Measurements from ENCODE around the gene VAMP1. TPM values are rescaled to one million over a fixed set of nuclear protein-coding genes. Genes with fewer than 3 reads are reported as not detected.
"Not testable (repeated sequence)": the region's sequence is repeated elsewhere in the genome, so short reads cannot be mapped to it uniquely, and the experiment has no call there.

The VAMP1 gene
- 10 to 100 TPM in 5 of 6 experiments, 1 to 10 TPM in 1; 8.6 to 13.0 (median 10.8) TPM for total RNA-seq (2021; fragmentation: NEBNext Ultra II Directional; extraction: Animal tissue kit (Norgen Biotek cat#: 25700))
- long read RNA-seq, partial matches to known transcripts, result 0 of 6 reads
- long read RNA-seq, other reads (novel, unspliced or antisense), result 2 of 6 reads

DNA sequence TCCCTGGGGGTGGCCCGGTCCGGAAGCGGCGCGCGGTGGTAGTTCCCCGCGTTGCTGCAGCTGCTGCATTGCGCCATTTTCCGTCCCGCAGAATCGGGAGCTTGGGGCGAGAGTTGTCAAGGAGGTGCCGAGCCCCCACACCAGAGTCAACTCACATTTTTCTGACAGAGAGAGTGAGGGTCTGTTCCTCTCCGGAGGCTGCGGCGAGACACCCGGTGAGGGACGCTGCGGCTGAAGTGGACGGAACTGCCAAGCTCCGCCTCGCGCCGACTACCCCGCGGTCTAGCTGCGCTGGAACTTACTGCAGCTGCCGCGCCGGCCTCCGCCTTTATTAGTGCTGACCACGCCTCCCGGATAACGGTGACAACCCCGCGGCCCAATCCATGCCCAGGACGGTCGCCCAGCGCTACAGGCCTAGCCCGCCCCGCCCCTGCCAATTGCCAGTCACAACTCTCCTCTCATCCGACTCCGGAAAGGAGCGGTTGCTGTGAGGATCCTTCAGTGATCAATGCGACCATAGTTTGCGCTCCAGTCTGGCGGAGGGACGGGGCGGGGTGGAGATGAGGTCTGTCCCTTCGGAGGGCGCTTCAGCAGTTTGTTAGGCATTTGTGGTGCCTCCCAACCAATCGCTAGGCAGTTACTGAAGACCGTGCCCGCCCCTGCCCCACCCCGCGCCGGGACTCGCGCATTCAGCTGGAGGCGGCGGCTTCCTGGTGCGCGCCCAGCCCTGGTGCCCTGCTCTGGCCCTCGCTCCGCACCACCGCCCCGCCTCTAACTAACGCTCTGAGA, at the start of gene VAMP1:
TSS of gene VAMP1 (minus strand) at position 303 of the 789 bp plus-strand sequence. CDS start at position 157, 146 bp downstream.
- Mint-ChIP-seq H3K9me3 (no peaks in the 10 kb centered on the region), H3K36me3 (ENCODE audit: low read depth) (peaks cover 11% of the 10 kb centered on the region; the same call in 1 of the 2 replicates), H3K4me3 (peak within 1 kb of the TSS; percentile 92), H3K4me1 (ENCODE audit: low read depth) (peaks cover 49% of the 10 kb centered on the region), H3K27me3 (ENCODE audit: insufficient read depth) (peaks cover 6% of the 10 kb centered on the region), H3K27ac (peak within 1 kb of the TSS; percentile 95)
- peak; percentile 97 for DNase-seq
- TF ChIP-seq, protein P1, sequence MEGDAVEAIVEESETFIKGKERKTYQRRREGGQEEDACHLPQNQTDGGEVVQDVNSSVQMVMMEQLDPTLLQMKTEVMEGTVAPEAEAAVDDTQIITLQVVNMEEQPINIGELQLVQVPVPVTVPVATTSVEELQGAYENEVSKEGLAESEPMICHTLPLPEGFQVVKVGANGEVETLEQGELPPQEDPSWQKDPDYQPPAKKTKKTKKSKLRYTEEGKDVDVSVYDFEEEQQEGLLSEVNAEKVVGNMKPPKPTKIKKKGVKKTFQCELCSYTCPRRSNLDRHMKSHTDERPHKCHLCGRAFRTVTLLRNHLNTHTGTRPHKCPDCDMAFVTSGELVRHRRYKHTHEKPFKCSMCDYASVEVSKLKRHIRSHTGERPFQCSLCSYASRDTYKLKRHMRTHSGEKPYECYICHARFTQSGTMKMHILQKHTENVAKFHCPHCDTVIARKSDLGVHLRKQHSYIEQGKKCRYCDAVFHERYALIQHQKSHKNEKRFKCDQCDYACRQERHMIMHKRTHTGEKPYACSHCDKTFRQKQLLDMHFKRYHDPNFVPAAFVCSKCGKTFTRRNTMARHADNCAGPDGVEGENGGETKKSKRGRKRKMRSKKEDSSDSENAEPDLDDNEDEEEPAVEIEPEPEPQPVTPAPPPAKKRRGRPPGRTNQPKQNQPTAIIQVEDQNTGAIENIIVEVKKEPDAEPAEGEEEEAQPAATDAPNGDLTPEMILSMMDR (IDR thresholded peaks at IDR 0.05), result peak; percentile 9; the same call in 1 of the 2 replicates

DNA sequence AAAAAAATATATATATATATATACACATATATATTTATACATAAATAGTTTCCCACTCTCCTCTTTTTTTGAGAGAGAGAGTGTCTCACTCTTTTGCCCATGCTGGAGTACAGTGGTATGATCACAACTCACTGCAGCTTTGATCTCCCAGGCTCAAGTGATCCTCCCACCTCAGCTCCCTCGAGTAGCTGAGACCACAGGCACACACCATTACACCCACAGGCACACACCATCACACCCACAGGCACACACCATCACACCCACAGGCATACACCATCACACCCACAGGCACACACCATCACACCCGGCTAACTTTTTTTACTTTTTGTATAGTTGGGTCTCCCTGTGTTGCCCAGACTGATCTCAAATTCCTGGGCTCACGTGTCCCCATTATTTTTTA, 49.7 kb upstream of the VAMP1 start:
- TF ChIP-seq, protein P1 (IDR thresholded peaks at IDR 0.05), result no peak
- H3K4me3 Mint-ChIP-seq, result no peak overlapping the region
- H3K4me1 Mint-ChIP-seq (ENCODE audit: low read depth), result no peaks in the 10 kb centered on the region
- H3K27ac Mint-ChIP-seq, result no peak overlapping the region
- no peaks in the 10 kb centered on the region; the same call in 1 of the 2 replicates for H3K27me3 Mint-ChIP-seq (ENCODE audit: insufficient read depth)
- no peaks in the 10 kb centered on the region for H3K9me3 Mint-ChIP-seq
- no peak for DNase-seq
- peaks cover 31% of the 10 kb centered on the region for H3K36me3 Mint-ChIP-seq (ENCODE audit: low read depth)

DNA sequence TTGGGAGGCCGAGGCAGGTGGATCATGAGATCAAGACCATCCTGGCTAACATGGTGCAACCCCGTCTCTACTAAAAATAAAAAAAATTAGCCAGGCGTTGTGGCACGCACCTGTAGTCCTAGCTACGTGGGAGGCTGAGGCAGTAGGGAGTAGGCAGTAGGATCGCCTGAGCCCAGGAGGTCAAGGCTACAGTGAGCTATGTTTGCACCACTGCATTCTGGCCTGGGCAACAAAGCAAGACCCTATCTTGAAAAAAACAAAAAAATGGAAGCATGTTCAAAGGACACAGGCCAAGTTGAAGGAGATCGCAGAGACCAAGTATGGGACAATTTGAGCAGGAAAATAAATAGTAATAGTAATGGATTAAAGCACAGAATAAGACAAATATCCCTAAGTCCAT, 37.6 kb upstream of the VAMP1 start:
- H3K36me3 Mint-ChIP-seq (ENCODE audit: low read depth), result peaks cover 43% of the 10 kb centered on the region
- H3K27ac Mint-ChIP-seq, result peak overlapping the region; percentile 85; the same call in 1 of the 2 replicates
- TF ChIP-seq, protein P1 (IDR thresholded peaks at IDR 0.05), result no peak
- H3K4me3 Mint-ChIP-seq, result no peak overlapping the region
- H3K27me3 Mint-ChIP-seq (ENCODE audit: insufficient read depth), result peaks cover 3% of the 10 kb centered on the region; the same call in 1 of the 2 replicates
- H3K4me1 Mint-ChIP-seq (ENCODE audit: low read depth), result peaks cover 9% of the 10 kb centered on the region
- H3K9me3 Mint-ChIP-seq, result no peaks in the 10 kb centered on the region
- DNase-seq, result no peak

- H3K4me3 Mint-ChIP-seq, result no peak overlapping the region
- TF ChIP-seq, protein P1 (IDR thresholded peaks at IDR 0.05), result no peak
- peak overlapping the region; percentile 85 for H3K27ac Mint-ChIP-seq
- DNase-seq, result no peak
- H3K36me3 Mint-ChIP-seq (ENCODE audit: low read depth), result peaks cover 35% of the 10 kb centered on the region
- H3K4me1 Mint-ChIP-seq (ENCODE audit: low read depth), result peaks cover 9% of the 10 kb centered on the region
- H3K27me3 Mint-ChIP-seq (ENCODE audit: insufficient read depth), result peaks cover 3% of the 10 kb centered on the region; the same call in 1 of the 2 replicates
- H3K9me3 Mint-ChIP-seq, result no peaks in the 10 kb centered on the region
Observed at GRCh38 chr12:6507102-6507998, 36.9 kb upstream of the VAMP1 start.

DNA sequence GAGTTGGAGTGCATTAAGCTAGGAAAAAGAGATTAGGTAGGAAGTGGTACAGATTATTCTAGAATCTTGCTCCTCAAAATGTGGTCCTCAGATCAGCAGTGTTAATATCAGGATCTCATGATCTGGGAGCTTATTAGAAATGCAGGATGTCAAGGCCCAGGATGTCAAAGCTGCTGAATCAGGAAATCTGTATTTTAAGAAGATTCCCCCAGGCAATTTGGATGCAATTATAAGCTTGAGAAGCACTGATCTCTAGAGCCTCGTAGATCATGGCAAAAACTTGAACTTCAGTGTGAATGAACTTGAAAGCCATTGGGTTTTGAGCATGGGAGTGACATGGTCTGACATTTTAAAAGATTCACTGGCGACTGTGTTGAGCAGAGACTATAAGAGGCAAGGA, 30.0 kb upstream of the VAMP1 start:
- Mint-ChIP-seq H3K36me3 (ENCODE audit: low read depth) (peaks cover 8% of the 10 kb centered on the region; the same call in 1 of the 2 replicates), H3K27me3 (ENCODE audit: insufficient read depth) (no peaks in the 10 kb centered on the region), H3K9me3 (no peaks in the 10 kb centered on the region), H3K27ac (no peak overlapping the region; the same call in 1 of the 2 replicates), H3K4me3 (no peak overlapping the region), H3K4me1 (ENCODE audit: low read depth) (peaks cover 3% of the 10 kb centered on the region)
- TF ChIP-seq, protein P1 (IDR thresholded peaks at IDR 0.05), result no peak
- DNase-seq, result no peak

DNA sequence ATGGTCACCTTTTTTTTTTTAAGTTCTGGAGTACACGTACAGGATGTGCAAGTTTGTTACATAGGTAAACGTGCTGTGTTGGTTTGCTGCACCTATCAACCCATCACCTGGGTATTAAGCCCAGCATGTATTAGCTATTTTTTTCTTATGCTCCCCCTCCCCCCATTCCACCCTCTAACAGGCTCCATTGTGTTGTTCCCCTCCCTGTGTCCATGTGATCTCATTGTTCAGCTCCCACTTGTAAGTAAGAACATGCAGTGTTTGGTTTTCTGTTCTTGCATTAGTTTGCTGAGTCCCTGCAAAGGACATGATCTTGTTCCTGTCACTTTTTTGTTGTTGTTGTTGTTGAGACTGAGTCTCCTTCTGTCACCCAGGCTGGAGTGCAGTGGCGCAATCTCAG, 26.8 kb upstream of the VAMP1 start:
- peaks cover 15% of the 10 kb centered on the region for H3K36me3 Mint-ChIP-seq (ENCODE audit: low read depth)
- DNase-seq; H3K27me3 Mint-ChIP-seq (ENCODE audit: insufficient read depth); H3K4me3 Mint-ChIP-seq; H3K9me3 Mint-ChIP-seq; H3K27ac Mint-ChIP-seq: not testable (repeated sequence)
- peaks cover 18% of the 10 kb centered on the region for H3K4me1 Mint-ChIP-seq (ENCODE audit: low read depth)

Data from HFFc6 (cell line).